Rectal smooth muscle tissue (tissue), 1 donor: ENCODE data around the gene DEPDC1B.
"Not testable (repeated sequence)": the region's sequence is repeated elsewhere in the genome, so short reads cannot be mapped to it uniquely, and the experiment has no call there.

Experiments used
- H3K27ac ChIP-seq: one replicate; pipeline ENCODE4 v1.7.0; 2013; ENCODE audit warnings: low read depth, low read length, inconsistent platforms
- H3K27me3 ChIP-seq: one replicate; pipeline ENCODE4 v1.7.0; 2013; ENCODE audit warnings: low read length; ENCODE audit not compliant: control insufficient read depth, insufficient read depth
- H3K36me3 ChIP-seq: one replicate; pipeline ENCODE4 v1.7.0; 2013; ENCODE audit warnings: low read length; ENCODE audit not compliant: control insufficient read depth, insufficient read depth
- H3K4me1 ChIP-seq: one replicate; pipeline ENCODE4 v1.7.0; 2013; ENCODE audit warnings: low read length; ENCODE audit not compliant: control insufficient read depth, insufficient read depth
- H3K4me3 ChIP-seq: one replicate; pipeline ENCODE4 v1.7.0; 2013; ENCODE audit warnings: low read length
- H3K9ac ChIP-seq: one replicate; pipeline ENCODE4 v1.7.0; 2013; ENCODE audit warnings: low read length

The DEPDC1B gene, protein sequence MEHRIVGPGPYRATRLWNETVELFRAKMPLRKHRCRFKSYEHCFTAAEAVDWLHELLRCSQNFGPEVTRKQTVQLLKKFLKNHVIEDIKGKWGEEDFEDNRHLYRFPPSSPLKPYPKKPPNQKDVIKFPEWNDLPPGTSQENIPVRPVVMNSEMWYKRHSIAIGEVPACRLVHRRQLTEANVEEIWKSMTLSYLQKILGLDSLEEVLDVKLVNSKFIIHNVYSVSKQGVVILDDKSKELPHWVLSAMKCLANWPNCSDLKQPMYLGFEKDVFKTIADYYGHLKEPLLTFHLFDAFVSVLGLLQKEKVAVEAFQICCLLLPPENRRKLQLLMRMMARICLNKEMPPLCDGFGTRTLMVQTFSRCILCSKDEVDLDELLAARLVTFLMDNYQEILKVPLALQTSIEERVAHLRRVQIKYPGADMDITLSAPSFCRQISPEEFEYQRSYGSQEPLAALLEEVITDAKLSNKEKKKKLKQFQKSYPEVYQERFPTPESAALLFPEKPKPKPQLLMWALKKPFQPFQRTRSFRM

GRCh38 chr5:60699609-60700415 lies at the start of gene DEPDC1B:
TSS of gene DEPDC1B (minus strand) at chr5:60700166. CDS start at chr5:60700093, 73 bp downstream.
- Histone ChIP-seq H3K36me3 (no peaks in the 10 kb centered on the region), H3K27ac (peak within 1 kb of the TSS; percentile 50), H3K4me1 (peaks cover 2% of the 10 kb centered on the region), H3K9ac (peak within 1 kb of the TSS; percentile 43), H3K27me3 (no peaks in the 10 kb centered on the region), H3K4me3 (peak within 1 kb of the TSS; percentile 87)

DNA sequence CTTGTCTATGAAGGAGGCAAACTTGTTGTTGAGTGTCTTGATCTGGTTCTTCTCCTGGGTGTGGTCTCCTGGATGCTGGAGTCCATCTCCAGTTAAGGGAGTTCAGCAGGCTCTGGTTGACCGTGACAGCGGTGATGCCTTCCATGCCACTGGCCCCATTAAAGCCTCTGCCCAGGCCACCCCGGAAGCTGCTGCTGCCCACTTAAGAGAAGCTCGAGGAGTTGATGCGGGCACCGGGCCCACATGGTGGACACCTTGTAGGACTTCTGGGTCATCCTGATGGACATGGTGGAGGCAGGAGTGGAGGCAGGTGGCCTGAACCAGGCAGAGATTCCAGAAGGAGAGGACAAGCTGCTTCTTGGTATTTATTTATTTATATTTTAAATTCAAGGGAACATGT lies 44.7 kb upstream of the DEPDC1B start:
- Histone ChIP-seq H3K4me1 (no peaks in the 10 kb centered on the region), H3K27ac (no peak overlapping the region), H3K9ac (no peak overlapping the region), H3K36me3 (no peaks in the 10 kb centered on the region), H3K4me3 (no peak overlapping the region), H3K27me3 (no peaks in the 10 kb centered on the region)

GRCh38 chr5:60743511-60744314 lies 43.7 kb upstream of the DEPDC1B start:
- Histone ChIP-seq H3K9ac (no peak overlapping the region), H3K4me3 (no peak overlapping the region), H3K27me3 (no peaks in the 10 kb centered on the region), H3K36me3 (no peaks in the 10 kb centered on the region), H3K27ac (no peak overlapping the region), H3K4me1 (no peaks in the 10 kb centered on the region)

GRCh38 chr5:60740322-60740721 lies 40.4 kb upstream of the DEPDC1B start:
- no peaks in the 10 kb centered on the region for H3K4me1 ChIP-seq
- H3K36me3 ChIP-seq: no peaks in the 10 kb centered on the region
- no peak overlapping the region for H3K4me3 ChIP-seq
- H3K9ac ChIP-seq: no peak overlapping the region
- H3K27ac ChIP-seq: no peak overlapping the region
- no peaks in the 10 kb centered on the region for H3K27me3 ChIP-seq

DNA sequence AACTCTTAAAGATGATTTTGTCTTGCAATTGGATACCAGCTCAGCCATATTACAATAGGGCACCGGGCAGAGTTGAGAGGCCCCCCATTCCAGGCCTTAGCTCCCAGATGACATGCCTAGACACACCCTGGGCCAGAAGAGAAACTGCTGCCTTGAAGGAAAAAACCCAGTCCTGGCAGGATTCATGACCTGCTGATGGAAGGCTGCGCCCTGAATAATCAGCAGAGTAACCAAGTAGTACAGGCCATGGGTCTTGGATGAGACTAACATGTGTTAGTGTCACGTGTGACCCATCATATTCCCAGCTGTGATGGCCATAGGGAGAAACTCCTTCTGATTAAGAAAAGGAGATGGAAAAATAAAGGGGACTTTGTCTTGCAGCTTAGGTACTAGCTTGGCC lies 39.0 kb upstream of the DEPDC1B start:
- Histone ChIP-seq H3K27ac (no peak overlapping the region), H3K4me1 (no peaks in the 10 kb centered on the region), H3K27me3 (no peaks in the 10 kb centered on the region), H3K4me3 (no peak overlapping the region), H3K36me3 (no peaks in the 10 kb centered on the region), H3K9ac (no peak overlapping the region)

GRCh38 chr5:60738461-60738860 lies 38.5 kb upstream of the DEPDC1B start:
- Histone ChIP-seq H3K4me3 (no peak overlapping the region), H3K27me3 (no peaks in the 10 kb centered on the region), H3K4me1 (no peaks in the 10 kb centered on the region), H3K36me3 (no peaks in the 10 kb centered on the region), H3K27ac (no peak overlapping the region), H3K9ac (no peak overlapping the region)

- H3K4me1 ChIP-seq, H3K9ac ChIP-seq, H3K27ac ChIP-seq, H3K4me3 ChIP-seq, H3K36me3 ChIP-seq, H3K27me3 ChIP-seq: not testable (repeated sequence)
Observed at GRCh38 chr5:60730858-60731257, 30.9 kb upstream of the DEPDC1B start.

- Histone ChIP-seq H3K27me3 (no peaks in the 10 kb centered on the region), H3K9ac (no peak overlapping the region), H3K4me1 (no peaks in the 10 kb centered on the region), H3K36me3 (no peaks in the 10 kb centered on the region), H3K4me3 (no peak overlapping the region), H3K27ac (no peak overlapping the region)
Observed at GRCh38 chr5:60727033-60727679, 27.2 kb upstream of the DEPDC1B start.

DNA sequence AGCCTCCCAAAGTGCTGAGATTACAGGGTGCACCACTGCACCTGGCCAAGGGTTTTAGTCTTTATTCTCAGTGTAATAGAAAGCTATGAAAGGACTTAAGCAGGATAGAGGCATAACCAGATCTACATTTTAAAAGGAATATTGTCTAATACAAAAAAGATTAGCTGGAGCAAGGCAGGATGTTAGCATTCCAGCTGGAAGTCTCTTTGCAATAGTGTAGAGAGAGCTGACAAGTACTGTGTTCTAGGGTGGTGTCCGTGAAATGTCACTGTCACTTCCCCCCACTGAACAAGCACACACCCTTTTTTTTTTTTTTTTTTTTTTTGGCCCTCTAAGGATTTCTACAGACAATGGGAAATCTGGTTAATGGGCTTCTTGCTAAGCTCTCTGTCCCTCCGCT lies 24.2 kb upstream of the DEPDC1B start:
- H3K4me1 ChIP-seq: no peaks in the 10 kb centered on the region
- H3K4me3 ChIP-seq: no peak overlapping the region
- no peaks in the 10 kb centered on the region for H3K36me3 ChIP-seq
- no peak overlapping the region for H3K27ac ChIP-seq
- no peaks in the 10 kb centered on the region for H3K27me3 ChIP-seq
- no peak overlapping the region for H3K9ac ChIP-seq

DNA sequence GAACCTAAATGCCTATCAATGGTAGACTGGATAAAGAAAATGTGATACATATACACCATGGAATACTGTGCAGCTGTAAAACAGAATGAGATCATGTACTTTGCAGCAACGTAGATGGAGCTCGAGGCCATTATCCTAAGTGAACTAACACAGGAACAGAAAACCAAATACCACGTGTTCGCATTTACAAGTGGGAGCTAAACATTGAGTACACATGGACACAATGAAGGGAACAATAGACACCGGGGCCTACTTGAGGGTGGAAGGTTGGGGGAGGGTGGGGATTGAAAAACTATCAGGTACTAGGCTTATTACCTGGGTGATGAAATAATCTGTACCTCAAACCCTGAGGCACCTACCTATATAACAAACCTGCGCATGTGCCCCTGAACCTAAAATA lies 22.4 kb upstream of the DEPDC1B start:
- no peaks in the 10 kb centered on the region for H3K27me3 ChIP-seq
- H3K27ac ChIP-seq: no peak overlapping the region
- H3K4me3 ChIP-seq: no peak overlapping the region
- H3K9ac ChIP-seq: no peak overlapping the region
- H3K4me1 ChIP-seq: no peaks in the 10 kb centered on the region
- H3K36me3 ChIP-seq: no peaks in the 10 kb centered on the region

- Histone ChIP-seq H3K36me3 (no peaks in the 10 kb centered on the region), H3K4me3 (no peak overlapping the region)
Observed at GRCh38 chr5:60719329-60719728, 19.4 kb upstream of the DEPDC1B start.

More at GRCh38 chr5:60719329-60719728, 19.4 kb upstream of the DEPDC1B start:
- Histone ChIP-seq H3K9ac (no peak overlapping the region), H3K27ac (no peak overlapping the region), H3K4me1 (no peaks in the 10 kb centered on the region), H3K27me3 (no peaks in the 10 kb centered on the region)
